ENCODE results near the gene IQSEC3.
"Not testable (repeated sequence)": the region's sequence is repeated elsewhere in the genome, so short reads cannot be mapped to it uniquely, and the experiment has no call there.

The IQSEC3 gene

DNA sequence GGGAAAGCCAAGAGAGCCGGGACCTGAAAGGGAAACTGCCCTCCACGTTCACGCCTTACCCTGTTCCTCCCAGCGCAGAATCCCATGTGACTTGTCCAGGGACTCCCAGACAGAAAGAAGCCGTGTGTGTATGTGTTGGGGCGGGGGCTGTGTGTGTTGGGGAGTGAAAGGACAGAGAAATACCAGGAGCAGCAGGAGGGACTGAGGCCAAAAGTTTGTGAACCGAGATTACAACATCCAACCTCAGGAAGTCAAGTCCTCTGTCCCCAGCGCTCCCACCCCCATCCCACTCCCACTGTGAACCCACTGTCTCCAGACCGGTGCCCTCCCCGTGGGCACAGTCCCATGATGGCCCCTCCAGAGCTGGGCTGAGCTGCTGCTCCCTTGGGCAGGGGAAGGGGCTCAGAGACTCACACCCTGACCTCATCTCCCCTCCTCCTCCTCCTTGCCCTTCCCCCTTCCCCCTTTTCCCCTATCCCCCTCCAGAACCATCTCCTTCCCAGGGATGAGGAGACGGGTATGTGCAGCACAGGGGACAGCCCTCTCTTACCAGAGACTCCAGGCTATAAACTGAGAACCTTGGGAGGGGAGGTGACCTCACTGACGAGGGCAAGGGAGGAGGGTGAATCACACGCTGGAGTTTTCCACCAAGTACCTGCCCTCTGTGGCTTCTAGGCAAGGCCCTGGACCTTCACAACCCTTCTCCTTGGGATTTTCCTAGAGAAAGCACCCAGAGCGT, 147.6 kb downstream of the IQSEC3 start, which contains the start of gene SLC6A12:
TSS of gene SLC6A12 (minus strand) at position 155 of the 739 bp plus-strand sequence. CDS start 4,171 bp downstream, outside the sequence.
- DNase-seq (ENCODE audit: low spot score): no peak

DNA sequence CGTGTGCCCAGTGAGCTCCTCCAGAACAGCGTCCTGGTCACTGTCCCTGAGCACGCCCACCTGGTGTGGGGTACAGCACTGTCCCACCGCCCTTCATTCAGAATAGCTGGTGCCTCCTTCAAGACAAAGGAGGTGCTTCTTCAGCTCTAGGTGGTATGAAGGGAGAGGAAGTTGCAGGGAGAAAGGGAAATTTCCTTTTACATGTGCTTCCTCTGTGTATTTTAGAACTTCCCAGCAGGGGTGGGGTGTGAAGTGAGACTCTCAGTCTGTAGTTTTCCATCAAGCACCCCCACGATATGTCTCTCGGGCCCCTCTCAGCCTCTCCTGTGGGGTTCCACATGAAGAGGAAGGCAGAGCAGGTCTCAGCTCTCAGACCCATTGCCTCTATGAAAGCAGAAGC, 148.5 kb downstream of the IQSEC3 start:
- no peak for DNase-seq (ENCODE audit: low spot score)

DNA sequence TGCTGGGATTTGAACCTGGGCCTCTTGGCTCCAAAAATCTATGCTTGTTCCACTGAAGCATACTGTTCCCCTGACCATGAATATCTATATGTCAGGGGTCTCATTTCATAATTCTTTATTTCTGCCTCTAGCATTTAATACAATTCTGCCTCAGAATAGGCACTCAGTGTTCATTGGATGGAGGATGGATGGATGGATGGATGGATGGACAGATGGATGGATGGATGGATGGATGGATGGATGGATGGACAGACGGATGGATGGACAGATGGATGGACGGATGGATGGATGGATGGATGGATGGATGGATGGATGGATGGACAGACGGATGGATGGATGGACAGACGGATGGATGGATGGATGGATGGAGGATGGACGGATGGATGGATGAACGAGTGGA, 150.5 kb downstream of the IQSEC3 start:
- not testable (repeated sequence) for DNase-seq (ENCODE audit: low spot score)

DNA sequence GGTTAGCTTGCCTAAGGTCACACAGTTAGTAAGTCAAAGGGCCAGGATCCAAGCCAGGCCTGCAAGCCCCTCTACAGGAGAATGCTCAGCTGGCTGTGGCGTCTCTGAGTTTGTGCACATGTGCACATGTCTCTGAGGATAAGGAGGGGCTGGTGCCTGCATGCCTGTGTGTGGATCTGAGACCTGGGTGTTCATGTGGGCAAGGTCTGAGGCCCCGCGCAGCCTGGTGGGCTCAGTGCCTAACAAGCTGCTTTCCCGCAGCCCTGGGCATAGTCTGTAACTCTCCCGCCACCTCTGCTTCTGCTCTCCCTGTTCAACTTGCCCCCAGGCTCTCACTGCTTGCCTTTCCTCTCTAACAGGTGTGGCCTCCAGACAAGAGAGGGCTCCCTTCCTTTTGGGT, 151.7 kb downstream of the IQSEC3 start:
- DNase-seq (ENCODE audit: low spot score): no peak

GRCh38 chr12:218728-219590, 152.4 kb downstream of the IQSEC3 start:
- DNase-seq (ENCODE audit: low spot score): no peak

DNA sequence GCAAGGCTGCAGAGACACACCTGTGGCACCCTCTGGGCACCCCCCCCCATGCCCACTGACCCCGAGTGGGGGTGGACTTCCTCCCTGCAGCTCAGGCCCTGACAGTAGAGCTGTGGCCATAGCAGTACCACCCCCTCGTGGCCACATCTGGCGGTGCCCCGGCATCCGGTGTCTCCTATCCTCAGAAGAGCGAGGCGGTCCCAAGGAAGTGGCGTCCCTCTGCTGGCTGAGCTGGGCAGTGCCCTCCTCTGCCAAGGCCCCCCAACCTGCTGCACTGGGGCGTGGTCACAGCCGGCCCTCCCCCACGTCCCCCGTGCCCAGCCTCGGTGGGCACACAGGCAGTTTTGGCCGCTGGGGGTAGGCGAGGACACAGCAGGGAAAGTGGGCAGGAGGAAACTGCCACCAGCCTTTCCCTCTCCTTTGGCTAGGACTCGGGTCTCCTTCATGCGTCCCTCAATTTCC, 153.4 kb downstream of the IQSEC3 start:
- DNase-seq (ENCODE audit: low spot score): peak; percentile 76

GRCh38 chr12:220491-220890, 153.9 kb downstream of the IQSEC3 start:
- no peak for DNase-seq (ENCODE audit: low spot score)

- DNase-seq (ENCODE audit: low spot score): no peak
Measured at GRCh38 chr12:220946-221550, 154.5 kb downstream of the IQSEC3 start.

DNA sequence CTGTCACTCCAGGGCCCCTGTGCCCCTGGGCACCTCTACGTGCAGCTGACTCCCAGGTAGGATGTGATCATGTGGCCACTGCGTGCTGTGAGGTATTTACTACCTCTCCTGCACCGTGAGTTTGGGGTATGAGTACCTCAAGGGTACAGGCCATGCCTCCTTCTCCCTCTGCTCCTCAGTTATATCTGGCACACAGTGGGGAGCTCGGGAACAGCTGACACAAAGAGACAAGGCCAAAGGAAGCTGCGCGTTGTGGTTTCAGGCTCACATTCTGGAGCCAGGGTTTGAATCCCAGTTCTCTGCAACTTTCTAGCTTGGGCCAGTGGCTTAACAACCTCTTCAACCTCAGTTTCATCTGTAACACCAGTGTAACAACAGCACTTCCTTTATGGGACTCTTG, 155.2 kb downstream of the IQSEC3 start:
- no peak for DNase-seq (ENCODE audit: low spot score)

GRCh38 chr12:223841-224240, 157.3 kb downstream of the IQSEC3 start:
- DNase-seq (ENCODE audit: low spot score): no peak

GRCh38 chr12:224330-224729, 157.8 kb downstream of the IQSEC3 start:
- no peak for DNase-seq (ENCODE audit: low spot score)

GRCh38 chr12:225012-225411, 158.4 kb downstream of the IQSEC3 start:
- DNase-seq (ENCODE audit: low spot score): no peak

DNA sequence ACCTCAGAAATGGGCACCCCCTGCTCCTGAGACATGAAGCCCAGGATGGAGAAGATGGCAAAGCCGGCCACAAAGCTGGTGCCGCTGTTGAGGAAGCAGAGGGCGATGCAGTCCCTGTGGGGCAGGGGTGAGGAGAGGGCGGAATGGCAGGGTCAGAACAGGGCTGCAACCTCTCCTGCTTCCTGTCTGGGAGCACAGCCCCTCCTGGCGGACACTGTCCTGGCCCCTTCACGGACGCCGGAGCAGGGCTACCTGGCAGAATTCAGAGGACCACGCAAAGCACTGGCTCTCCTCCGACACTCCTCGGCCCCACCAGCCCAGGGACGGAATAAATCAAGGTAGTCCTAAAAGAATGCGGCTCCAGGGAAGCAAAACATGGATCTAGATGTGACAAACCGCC, 159.8 kb downstream of the IQSEC3 start:
- DNase-seq (ENCODE audit: low spot score): no peak

DNA sequence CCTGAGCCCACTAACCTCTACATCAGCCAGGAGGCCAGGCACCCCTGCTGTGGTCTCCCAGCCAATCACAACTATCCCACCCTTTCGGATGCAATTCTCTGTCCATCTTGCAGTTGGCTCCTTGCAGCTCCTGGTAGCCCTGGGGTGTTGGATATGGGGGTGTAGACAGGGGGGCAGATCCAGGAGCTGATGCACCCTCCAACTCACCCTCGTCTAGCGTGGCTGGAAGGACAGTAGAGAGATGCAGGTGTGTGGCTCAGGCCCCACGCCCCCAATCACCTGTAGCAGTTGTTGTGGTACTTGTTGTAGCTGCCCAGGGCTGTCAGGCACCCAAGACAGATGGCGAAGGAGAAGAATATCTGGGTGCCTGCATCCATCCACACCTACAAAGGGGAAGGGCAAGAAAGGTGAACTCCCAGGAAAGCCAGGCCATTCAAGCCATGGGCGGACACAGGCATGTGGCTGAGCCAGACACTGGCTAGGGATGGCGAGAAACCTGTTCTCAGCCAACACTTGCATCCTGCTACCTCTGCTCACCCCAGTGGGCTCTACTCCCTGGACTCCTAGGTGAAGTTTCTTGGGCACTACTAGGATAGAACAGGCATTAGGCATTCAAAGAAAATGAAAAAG, 160.8 kb downstream of the IQSEC3 start:
- no peak for DNase-seq (ENCODE audit: low spot score)
